Hindlimb muscle (tissue), 1 donor: Measurements from ENCODE around the gene CSMD2. TPM values are rescaled to one million over a fixed set of nuclear protein-coding genes. Genes with fewer than 3 reads are reported as not detected.

Experiments
- DNase-seq: peaks from one replicate; pipeline ENCODE4 v3.0.0-alpha.2; 2013
- polyA plus RNA-seq: library from polyadenylated mRNA; unstranded; fragments of 120-200 nt; gene quantifications from one replicate; pipeline ENCODE4 v1.2.1, GENCODE V29; 2013; ENCODE audit not compliant: insufficient read length

The CSMD2 gene
- polyA plus RNA-seq, 1 donor, result 0.46 TPM

DNA sequence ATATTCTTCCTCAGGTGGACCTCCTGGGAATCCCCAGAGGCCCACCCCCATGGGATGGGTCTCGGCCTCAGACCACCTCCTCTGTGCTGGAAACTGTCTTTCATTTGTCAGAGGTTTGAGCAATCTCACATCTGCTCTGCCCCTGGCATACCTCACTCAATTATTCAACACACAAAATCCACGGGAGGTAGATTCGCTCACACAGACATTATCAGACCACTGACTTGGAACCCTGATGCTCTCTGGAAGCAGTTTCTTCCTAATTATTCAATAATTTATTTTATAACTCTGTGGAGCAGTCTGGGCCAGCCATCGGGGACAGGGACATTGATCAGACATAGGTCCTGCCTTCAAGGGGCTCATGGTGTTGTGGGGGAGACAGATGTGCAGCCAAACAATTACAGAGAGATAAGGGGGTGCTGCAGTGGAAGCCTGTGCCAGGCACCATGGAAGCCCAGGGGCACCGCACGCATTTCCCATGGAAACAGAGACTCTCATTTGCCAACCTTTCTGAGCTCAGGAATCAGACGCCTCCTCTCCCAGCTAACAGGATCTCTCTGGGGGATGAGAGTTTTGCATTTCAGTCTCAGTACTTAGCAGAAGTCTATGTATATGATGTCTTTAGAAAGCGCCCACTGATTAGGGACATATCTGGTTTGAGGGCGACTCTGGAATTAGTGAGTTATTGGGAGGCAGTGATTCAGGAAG lies 204.7 kb downstream of the CSMD2 start:
- DNase-seq, result no peak

DNA sequence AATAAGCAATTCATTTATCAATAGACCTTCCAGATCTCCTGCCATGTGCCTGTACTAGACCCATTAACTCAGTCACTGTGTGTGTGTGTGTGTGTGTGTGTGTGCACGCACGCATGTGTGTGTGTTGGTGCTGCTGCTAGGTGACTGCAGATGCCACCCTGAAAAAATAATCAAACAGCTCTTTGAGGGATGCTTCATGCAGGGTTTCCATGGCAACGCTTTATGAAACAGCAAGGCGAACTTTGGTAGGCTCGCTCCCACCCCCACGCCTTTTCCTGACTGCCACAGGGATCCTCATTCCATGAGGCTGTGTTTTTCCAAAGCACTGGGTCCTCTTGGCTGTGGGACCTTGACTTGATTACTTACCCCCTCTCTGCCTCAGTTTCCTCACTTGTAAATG lies 207.2 kb downstream of the CSMD2 start:
- no peak for DNase-seq

DNA sequence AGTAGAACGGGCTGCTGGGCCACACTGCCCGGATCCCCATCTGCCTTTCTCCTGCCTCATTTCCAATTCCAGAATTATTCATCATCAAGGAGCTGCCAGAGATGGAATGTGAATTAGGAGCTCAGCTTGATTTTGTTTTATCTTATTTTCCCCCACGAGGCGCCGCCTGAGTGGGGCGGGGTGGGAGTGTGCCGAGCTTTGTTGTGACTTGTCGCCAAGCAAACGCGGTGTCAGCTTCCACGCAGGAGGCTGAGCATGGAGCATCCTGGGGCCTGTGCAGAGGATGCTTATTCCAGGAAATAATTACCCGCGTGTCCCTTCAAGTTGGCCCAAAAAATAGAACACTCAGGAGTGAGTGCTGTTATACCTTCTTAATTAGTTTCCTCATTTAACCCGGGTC lies 209.9 kb downstream of the CSMD2 start:
- no peak for DNase-seq

DNA sequence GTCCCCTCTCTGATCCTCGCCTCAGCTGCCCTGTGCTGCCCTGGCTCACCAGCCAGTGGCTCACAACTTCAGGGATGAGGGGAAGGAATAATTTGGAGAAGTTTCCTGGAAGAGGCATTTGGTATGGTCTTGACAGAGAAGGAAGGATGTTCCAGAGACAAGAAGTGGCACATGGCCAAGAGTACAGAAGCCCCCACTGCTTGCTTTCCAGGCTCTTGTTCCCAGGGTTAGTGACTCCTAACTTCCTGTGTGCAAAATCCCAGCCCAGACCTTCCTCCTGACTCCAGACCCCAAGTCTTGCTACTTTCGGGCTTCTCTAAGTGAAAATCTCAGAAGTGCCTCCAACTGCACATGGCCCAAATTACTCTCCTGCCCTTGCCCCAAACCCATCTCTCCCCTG lies 215.5 kb downstream of the CSMD2 start:
- no peak for DNase-seq

DNA sequence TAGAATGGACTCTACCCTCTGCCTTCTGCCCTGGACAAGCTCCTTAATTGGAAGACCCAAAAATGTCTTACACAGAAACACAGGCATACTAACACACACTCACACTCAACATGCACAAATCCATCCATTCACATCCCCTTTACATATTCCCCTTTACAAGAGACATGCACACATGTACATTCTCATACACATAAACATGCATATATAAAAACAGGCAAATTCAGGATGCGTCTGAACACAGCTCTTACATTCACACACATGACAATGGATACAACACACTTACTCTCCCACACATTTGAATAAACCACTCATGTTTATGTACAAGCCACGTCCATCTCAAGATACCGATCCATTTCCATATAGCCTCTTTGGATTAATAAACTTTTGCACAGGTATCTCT lies 216.7 kb downstream of the CSMD2 start:
- no peak for DNase-seq

DNA sequence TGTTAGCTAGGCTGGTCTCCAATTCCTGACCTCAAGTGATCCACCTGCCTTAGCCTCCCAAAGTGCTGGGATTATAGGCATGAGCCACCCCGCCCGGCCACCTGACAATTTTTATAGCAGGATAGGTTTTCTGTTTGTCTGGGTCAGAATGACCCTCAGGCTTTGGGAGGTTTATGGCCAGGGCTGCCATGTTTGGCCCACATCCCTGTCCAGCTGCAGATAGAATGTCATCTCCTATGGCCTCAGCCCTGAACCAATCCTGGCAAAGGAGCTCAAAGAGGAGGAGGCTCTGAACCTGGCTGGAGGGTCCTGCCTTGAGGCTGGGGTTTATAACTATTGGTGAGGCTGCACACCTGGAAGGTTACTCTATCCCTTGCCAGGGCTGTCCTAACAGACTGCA lies 218.2 kb downstream of the CSMD2 start:
- DNase-seq, result no peak

DNA sequence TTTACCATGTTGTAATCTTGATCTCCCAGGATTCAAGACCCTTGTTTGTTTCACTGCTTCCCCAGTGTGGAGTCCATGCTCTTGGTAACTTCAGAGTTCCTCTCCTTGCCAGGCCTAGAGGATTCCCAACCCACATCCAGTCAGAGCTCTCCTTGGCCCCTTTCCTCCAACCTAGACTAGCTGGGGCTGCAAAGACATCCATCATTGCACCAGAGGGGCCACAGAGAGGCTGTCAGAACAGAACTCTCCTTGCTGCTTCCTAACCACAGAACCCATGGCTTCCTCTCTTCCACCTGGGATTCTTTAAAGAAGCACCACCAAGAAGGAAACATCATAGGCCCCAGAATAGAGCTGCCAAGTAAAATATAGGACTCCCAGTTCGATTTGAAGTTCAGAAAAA lies 220.2 kb downstream of the CSMD2 start:
- no peak for DNase-seq

DNA sequence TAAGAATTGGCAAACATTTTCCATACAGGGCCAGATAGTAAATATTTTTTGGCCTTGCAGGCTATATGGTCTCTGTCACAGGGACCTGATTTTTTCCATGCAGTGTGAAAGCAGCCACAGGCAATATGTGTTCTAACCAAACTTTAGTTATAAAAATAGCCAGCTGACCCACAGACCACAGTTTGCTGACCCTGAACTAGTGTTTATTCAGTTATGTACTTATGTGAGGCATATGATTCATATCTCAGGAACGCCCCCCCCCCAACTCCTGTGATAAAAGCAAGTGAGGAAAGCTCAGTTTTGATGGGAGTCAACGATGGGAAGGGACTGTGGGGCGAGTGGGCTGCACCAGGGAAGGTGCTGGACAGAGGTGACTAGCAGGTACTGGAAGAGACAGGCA lies 221.1 kb downstream of the CSMD2 start:
- DNase-seq, result no peak

DNA sequence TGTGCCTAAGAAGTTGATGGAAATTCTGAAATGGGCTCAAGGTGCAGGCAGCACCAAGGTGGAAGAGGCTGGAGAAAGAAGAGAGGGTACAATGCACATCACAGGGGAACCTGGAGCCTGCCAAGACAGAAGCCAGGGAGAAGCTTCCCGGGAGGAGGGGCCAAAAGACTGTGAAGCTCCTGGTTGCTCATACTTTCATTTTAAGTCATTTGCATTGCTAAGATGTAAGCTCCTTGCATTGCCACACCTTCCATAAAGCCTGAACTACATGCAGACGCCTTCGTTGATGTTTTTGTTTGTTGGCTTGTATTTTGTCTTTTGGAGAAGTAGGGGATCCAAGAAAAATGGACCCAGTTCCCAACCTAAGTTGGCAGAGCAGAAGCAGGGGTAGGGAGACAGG lies 232.2 kb downstream of the CSMD2 start:
- DNase-seq, result no peak

DNA sequence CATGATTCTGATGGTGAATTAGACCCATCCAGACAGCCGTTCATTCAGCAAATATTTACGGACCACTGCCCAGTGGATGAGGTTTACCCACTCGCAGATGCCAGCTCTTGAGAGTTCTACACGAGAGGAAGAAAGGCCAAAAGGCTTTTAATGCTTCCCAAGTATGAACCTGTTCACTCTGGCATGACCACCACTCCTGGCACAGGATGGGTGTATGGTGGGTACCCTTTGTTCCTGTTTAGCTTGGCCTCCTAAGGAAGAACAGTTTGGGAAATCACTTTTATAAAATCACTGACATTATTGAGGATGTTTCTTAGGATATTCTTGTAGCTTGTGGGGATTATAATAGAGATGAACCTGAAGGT lies 233.9 kb downstream of the CSMD2 start:
- DNase-seq, result no peak

DNA sequence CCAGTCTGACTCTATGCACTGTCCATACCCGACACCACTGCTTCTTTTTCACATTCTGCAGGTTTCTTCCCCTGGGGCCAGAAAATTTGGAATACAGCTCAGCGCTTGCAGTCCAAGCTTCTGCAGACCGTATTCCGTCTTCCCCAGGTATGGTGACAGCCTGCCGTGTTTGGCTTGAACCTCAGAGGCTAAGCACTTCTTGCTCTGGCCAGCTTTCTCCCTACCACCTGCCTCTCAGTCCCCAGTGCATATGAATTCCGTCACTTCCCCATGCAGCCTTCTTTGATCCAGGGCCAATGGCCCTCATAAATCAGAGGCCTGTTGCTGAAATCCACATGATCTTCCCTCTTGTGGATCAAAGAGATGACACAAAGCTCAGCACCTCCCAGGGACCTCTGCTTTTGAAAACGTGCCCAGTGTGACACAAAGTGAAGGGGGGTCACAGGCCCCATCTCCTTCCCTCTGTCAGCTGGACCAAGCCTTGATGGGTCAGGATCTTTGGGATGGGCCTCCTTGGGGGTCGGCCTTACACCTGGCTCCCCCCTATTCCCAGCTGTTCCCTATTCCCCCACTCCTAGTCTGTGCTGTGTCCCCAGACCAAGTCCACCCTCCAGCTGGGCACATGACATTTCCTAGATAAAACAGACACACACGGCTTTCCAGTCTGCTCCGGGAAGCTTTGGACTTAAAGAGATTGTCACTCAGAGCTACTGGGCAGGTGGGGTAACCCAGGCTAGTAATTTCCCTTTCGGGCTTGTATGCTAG lies 234.5 kb downstream of the CSMD2 start:
- DNase-seq, result no peak

DNA sequence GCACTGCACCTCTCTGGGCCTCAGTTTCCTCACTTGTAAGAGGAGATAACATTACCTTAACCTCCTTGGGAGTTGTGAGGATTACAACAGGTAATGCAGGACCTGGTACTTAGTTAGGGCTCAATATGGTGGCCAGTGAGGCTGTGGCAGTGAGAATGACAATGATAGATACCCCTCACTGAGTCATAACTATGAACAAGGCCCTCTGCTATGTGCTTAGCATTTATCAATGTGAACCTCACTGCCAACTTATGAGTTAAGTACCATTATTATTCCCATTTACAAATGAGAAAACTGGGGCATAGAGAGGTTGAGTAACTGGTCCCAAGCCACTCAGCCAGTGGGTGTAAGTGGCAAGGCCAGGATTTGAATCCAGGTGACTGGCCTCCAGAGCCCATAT lies 236.8 kb downstream of the CSMD2 start:
- DNase-seq, result no peak

DNA sequence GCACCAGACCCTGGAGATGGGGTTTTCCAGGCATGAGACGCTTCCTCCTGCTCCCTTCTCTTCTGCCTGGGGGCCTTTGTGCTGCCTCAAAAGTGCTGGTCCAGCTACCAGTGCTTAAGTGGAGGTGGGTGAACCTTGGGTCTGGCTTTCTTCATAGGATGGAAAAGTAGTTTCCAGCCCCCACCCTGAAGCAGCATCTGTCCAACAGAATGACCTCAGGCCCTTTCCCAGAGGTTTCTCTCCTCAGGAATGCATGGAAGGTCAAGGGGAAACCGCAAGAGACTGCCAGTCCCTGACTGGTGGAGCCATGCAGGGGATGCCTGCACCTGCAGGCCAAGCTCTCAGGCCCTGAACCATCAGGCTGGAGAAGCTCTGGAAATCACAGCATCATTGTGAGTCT lies 237.3 kb downstream of the CSMD2 start:
- DNase-seq, result no peak

DNA sequence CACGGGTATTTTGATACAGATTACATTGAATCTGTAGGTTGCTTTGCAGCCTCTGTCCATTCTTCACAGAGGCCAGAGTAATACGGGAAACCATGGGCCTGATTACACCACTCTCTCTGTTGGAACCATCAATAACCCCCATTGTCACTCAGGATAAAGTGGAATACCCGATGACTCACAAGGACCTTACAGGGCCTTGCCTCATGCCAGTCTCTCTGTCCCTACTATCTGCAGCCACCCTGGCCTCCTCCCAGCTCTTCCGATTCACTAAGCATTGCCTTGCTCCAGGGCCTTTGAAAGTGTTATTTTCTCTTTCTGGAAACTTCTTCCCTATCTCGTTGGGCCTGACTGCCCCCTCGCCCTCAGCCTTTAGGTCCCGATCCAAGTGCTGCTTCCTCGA lies 239.4 kb downstream of the CSMD2 start:
- no peak for DNase-seq

DNA sequence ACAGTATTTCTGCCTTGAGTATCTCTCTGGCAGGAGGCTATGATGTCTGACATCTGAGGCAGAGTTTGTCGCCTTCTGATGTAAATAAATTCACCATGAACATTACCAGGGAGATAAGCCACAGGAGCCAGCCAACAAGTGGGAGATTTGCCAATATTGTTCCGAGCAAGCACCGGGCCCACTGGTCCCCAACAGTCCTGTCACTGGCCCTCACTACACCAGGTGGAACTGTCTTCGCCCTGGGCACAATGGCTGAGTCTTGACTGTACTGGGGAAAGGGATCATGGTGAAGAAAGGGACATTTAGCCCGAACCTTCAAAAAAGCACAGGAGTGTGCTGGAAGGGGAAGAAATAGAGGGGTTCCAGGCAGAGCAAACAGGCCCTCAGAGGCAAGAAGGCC lies 243.7 kb downstream of the CSMD2 start:
- no peak for DNase-seq

DNA sequence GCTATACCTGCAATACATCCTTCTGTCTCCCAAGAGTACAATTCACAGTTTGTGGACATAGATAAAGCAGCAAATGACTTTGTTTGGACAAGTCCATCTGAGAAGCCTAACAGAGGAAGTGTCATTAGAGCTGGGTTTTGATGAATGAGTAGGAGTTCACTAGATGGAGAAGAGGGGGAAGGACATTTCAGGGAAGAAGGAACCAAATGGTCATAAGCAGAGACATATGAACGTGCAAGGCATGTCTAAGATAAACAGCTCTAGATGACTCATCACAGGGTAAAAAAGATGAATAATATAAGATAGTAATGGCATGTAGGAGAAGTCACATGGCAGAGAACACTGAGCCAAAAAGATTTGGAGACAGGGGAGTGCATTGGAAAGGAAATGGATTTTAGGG lies 246.7 kb downstream of the CSMD2 start:
- DNase-seq, result no peak

DNA sequence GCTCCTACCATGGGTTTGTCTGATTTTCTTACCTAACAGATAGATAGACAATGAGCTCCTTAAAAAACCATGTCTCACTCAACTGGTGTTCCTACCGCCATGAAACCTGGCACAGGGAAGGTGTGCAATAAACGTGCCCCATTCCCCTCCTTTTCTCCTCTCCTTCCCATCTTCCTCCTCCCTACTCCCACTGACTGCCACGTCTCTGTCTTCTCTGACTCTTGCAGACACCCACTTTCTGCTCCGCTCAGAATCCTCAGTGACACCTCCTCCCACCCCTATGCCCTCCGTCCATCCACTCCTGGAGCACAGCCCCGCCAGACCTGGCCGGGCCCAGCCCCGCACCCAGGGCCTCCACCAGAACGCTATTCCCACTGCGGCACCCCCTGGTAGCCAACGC lies 248.2 kb downstream of the CSMD2 start:
- no peak for DNase-seq

DNA sequence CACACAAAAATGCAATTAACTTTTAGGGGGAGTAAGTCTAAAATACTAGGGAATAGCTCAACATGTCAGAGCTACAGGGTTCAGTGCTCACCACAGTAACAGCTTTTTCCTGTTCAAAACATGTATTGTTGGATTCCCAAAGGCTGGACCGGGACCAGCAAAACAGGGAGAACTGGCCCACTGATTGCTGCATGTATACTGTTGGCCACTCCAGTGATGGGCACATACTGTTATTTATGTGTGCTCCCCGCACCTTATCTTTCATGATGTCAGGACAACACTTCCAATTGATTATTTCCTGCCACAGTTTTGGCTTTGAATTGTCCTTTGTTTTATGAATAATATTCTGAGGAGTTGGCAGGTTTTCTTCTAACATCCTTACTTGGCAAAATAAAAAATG lies 250.5 kb downstream of the CSMD2 start:
- no peak for DNase-seq

DNA sequence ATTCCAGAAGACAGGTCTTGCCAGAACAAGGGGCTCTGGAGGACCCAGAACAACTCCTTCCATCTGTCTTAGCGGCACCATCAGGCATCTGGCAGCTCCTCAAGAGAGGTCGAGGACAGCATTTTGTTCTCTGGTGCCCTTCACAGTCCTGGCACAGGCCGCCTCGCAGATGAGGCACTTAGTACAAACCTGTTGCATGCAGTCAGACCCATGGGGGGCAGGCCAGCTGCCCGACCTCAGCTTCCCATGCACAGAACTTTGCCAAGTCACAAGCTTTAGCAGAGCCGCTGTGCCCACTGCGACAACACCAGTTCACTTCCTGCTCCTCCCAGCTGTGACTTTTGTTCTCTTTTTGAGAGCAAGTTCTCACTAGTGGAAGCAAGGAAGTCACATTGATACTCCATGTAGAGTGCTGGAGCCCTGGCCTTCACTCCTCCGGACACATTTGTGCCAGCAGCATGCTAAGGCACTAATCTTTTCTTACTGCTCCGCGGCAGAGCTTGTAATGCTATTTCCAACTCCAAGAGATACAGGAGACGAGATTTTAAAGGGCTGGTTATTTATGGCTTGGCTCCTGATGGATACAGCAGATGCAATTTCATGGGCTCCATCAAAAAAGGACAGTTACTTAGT lies 256.6 kb downstream of the CSMD2 start:
- DNase-seq, result no peak

DNA sequence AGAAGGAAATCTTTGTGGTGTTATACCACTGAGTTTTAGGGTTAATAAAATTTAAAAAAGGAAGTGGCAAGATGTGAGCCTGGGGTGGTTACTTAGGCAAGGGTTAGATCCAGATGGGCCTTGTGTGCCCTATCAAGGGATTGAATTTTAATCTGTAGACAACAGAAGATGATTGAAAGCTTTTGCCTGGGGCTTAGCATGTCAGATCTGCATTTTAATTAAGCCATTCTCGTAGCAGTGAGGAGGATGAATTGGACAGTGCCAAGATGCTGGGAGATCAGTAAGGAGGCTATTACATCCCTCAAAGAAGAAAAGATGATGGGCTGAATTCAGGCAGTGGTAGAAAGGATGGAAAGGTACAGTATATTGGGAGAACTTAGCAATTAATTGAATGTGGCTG lies 258.9 kb downstream of the CSMD2 start:
- no peak for DNase-seq

DNA sequence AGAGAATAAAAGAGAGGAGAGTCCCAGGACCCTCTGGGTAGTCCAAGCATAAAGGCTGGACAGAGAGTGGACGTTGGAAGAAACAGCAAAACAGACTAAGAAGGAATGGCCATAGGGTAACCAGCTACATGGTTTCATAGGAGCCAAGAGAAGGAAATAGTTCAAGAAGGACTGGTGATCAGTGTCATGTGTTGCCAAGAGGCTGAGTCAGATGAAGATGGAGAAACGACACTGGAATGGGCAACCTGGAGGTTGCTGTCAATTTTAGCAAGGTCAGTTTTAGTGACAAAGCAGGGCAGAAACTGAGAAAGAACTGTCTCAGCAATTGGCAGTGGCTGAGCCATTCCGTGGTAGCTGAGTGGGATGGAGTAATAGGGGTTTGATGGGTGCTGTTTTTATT lies 259.8 kb downstream of the CSMD2 start:
- DNase-seq, result no peak

DNA sequence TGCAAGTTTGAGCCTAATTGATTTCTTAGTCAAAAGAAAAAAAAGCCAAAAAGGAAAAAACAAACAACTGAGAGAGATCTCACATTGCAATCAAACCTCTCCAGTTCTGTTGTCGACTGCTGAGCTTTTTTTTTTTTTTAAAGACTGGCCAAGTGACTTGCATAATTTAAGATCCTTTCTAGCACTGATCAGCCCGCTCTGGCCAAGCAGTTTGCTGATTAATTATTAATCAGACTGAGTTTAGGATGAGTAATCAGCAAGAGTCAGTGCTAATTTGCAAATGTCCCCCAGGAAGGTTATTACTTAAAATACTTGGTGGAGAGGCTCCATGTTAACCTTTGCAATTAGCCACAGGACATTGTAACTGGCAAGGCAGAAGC lies 261.8 kb downstream of the CSMD2 start:
- DNase-seq, result no peak

DNA sequence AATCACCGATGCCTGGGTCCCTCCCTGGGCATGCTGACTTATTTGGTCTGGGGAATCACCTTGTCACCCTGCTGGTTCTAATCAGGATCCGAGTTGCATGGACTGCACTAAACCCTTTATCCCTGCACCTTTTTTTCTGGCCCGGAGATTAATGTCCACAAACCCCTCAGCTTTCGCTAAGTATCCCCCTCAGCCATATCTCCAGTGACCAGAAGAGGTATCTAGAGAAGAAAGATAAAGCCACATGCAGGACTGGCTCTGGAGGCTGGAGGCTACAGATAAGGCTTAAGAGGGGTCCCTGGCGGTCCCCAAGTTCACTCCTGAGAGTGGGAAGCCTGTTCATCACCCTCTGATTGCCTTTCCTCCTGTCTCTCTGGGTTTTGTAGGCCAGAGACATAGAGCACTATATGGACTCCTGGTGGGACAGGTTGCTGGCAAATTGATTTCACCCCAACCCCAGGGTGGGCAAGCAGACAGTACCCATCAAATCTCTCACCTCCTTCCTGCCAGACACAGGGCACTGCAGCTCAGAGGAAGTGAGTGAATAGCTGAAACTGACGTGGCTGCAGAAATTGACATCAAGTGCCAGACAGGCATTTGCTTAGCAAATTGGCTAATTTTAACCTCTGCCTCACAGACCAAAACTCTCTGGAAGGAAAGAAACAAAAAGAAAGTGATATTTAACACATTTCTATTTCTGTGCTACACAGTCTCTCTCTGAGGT lies 262.4 kb downstream of the CSMD2 start:
- no peak for DNase-seq

DNA sequence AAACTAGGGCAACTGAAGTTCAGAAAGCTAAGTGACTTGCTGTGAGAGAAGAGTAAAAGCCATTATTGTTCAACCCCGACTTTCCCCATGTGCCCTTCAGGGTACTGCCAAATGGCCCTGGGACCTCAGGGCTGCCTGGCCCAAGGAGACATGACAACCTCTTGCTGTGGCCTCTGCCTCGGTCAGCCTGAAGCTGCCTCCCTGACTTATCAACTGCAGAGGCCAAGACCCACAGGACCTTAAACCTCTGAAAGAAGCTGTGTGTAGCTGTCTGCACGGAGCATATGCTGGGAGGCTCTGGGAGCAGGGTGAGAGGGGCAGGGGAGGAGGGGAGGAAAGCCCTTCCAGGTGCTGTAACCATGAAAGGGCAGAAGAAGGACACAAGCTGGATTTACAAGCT lies 265.3 kb downstream of the CSMD2 start:
- DNase-seq, result no peak
